H9 (cell line): ENCODE data around the gene KANSL1. TPM values are rescaled to one million over a fixed set of nuclear protein-coding genes. Genes with fewer than 3 reads are reported as not detected.

Experiments used
- DNase-seq: peaks from one replicate; pipeline ENCODE4 v3.0.0-alpha.2; 2017
- H2AFZ ChIP-seq: one replicate; pipeline ENCODE4 v1.6.1; 2013; ENCODE audit warnings: mild to moderate bottlenecking, low read length, control low read depth, moderate library complexity
- H2AK5ac ChIP-seq: 2 replicates; pipeline ENCODE4 v1.6.1; 2013; ENCODE audit warnings: low read length, control low read depth, mixed read lengths; ENCODE audit not compliant: insufficient read length
- H2BK120ac ChIP-seq: one replicate; pipeline ENCODE4 v1.6.1; 2013; ENCODE audit warnings: low read depth, mild to moderate bottlenecking, low read length, control low read depth, inconsistent platforms; ENCODE audit not compliant: poor library complexity, severe bottlenecking
- H2BK12ac ChIP-seq: 2 replicates; pipeline ENCODE4 v1.6.1; 2013; ENCODE audit warnings: low read length, control low read depth, mixed read lengths, low read depth; ENCODE audit not compliant: insufficient read length
- H2BK15ac ChIP-seq: 2 replicates; pipeline ENCODE4 v1.6.1; 2013; ENCODE audit warnings: low read depth, low read length, control low read depth
- H2BK20ac ChIP-seq: one replicate; pipeline ENCODE4 v1.6.1; 2013; ENCODE audit warnings: low read depth, mild to moderate bottlenecking, low read length, control low read depth, inconsistent platforms; ENCODE audit not compliant: poor library complexity, severe bottlenecking
- H2BK5ac ChIP-seq: 2 replicates; pipeline ENCODE4 v1.6.1; 2013; ENCODE audit warnings: low read length, control low read depth, mixed read lengths; ENCODE audit not compliant: insufficient read length
- H3K14ac ChIP-seq: 2 replicates; pipeline ENCODE4 v1.6.1; 2013; ENCODE audit warnings: low read length, control low read depth; ENCODE audit not compliant: insufficient read depth
- H3K18ac ChIP-seq: 2 replicates; pipeline ENCODE4 v1.6.1; 2013; ENCODE audit warnings: low read depth, mild to moderate bottlenecking, mixed read lengths, low read length, control low read depth; ENCODE audit not compliant: insufficient read length
- H3K23ac ChIP-seq: 2 replicates; pipeline ENCODE4 v1.6.1; 2013; ENCODE audit warnings: low read length, control low read depth, mixed read lengths, low read depth; ENCODE audit not compliant: insufficient read length
- H3K23me2 ChIP-seq: 2 replicates; pipeline ENCODE4 v1.6.1; 2013; ENCODE audit warnings: low read depth, mild to moderate bottlenecking, mixed read lengths, low read length, control low read depth; ENCODE audit not compliant: insufficient read length, poor library complexity, severe bottlenecking
- H3K27ac ChIP-seq: 2 replicates; pipeline ENCODE4 v1.5.1; 2013; ENCODE audit warnings: low read length, control low read depth, mixed read lengths, low read depth; ENCODE audit not compliant: insufficient read length
- H3K27me3 ChIP-seq: 2 replicates; pipeline ENCODE4 v1.6.1; 2013; ENCODE audit warnings: low read length, control low read depth, inconsistent platforms; ENCODE audit not compliant: insufficient read depth
- H3K4ac ChIP-seq: 2 replicates; pipeline ENCODE4 v1.6.1; 2013; ENCODE audit warnings: low read depth, mild to moderate bottlenecking, control low read depth, inconsistent platforms, low read length, moderate library complexity
- H3K4me1 ChIP-seq: 2 replicates; pipeline ENCODE4 v1.6.1; 2013; ENCODE audit warnings: low read length, control low read depth, inconsistent platforms; ENCODE audit not compliant: insufficient read depth
- H3K4me2 ChIP-seq: 2 replicates; pipeline ENCODE4 v1.6.1; 2013; ENCODE audit warnings: low read length, control low read depth, mixed read lengths; ENCODE audit not compliant: insufficient read length, insufficient read depth
- H3K56ac ChIP-seq: 2 replicates; pipeline ENCODE4 v1.6.1; 2013; ENCODE audit warnings: low read depth, mild to moderate bottlenecking, mixed read lengths, low read length, control low read depth; ENCODE audit not compliant: insufficient read length
- H3K79me1 ChIP-seq: 2 replicates; pipeline ENCODE4 v1.6.1; 2013; ENCODE audit warnings: low read depth, mild to moderate bottlenecking, moderate library complexity, low read length, control low read depth, inconsistent platforms; ENCODE audit not compliant: insufficient read depth, poor library complexity, severe bottlenecking
- H3K79me2 ChIP-seq: 2 replicates; pipeline ENCODE4 v1.6.1; 2013; ENCODE audit warnings: low read length, control low read depth, inconsistent platforms; ENCODE audit not compliant: insufficient read depth
- H3K9ac ChIP-seq: 2 replicates; pipeline ENCODE4 v1.6.1; 2013; ENCODE audit warnings: low read length, control low read depth, mixed read lengths; ENCODE audit not compliant: insufficient read length; ENCODE audit errors: extremely low read depth
- H3K9me3 ChIP-seq: one replicate; pipeline ENCODE4 v1.6.1; 2013; ENCODE audit warnings: low read depth, low read length, inconsistent platforms; ENCODE audit not compliant: control insufficient read depth
- H3T11ph ChIP-seq: one replicate; pipeline ENCODE4 v1.6.1; 2013; ENCODE audit warnings: mild to moderate bottlenecking, low read length, control low read depth, inconsistent platforms
- H4K20me1 ChIP-seq: one replicate; pipeline ENCODE4 v1.6.1; 2013; ENCODE audit not compliant: control insufficient read depth, insufficient read length, insufficient read depth
- H4K5ac ChIP-seq: 2 replicates; pipeline ENCODE4 v1.6.1; 2013; ENCODE audit warnings: low read depth, mild to moderate bottlenecking, mixed read lengths, low read length, control low read depth; ENCODE audit not compliant: insufficient read length
- H4K8ac ChIP-seq: replicated peaks from 2 replicates; pipeline ENCODE4 v1.6.1; 2013; ENCODE audit warnings: low read length, control low read depth, mixed read lengths, low read depth; ENCODE audit not compliant: insufficient read length
- H4K91ac ChIP-seq: 2 replicates; pipeline ENCODE4 v1.6.1; 2013; ENCODE audit warnings: low read depth, mild to moderate bottlenecking, moderate library complexity, mixed read lengths, low read length, control low read depth; ENCODE audit not compliant: insufficient read length
- H3K27ac Mint-ChIP-seq, 3 experiments: 2 replicates in 2 of 3; 3 replicates in 1 of 3; pipeline ENCODE4 v1.8.0; 2020 to 2021; ENCODE audit warnings: mixed read lengths in 3 of 3, mild to moderate bottlenecking in 1 of 3, moderate library complexity in 1 of 3
- H3K27me3 Mint-ChIP-seq: 2 replicates; pipeline ENCODE4 v1.8.0; 2021; ENCODE audit warnings: low read depth, mild to moderate bottlenecking, moderate library complexity, mixed read lengths
- H3K36me3 Mint-ChIP-seq, 3 experiments: 2 replicates in 2 of 3; 3 replicates in 1 of 3; pipeline ENCODE4 v1.8.0; 2020 to 2021; ENCODE audit warnings: low read depth in 3 of 3, mixed read lengths in 3 of 3; ENCODE audit not compliant: insufficient read depth in 1 of 3
- H3K4me1 Mint-ChIP-seq, 2 experiments: 2 replicates each; pipeline ENCODE4 v1.8.0; 2020; ENCODE audit warnings: mixed read lengths in 2 of 2
- H3K4me3 Mint-ChIP-seq, 2 experiments: 2 replicates in 1 of 2; 3 replicates in 1 of 2; pipeline ENCODE4 v1.8.0; 2020 to 2021; ENCODE audit warnings: mild to moderate bottlenecking in 2 of 2, mixed read lengths in 2 of 2, moderate library complexity in 1 of 2
- H3K9me3 Mint-ChIP-seq, 2 experiments: 2 replicates in 1 of 2; 3 replicates in 1 of 2; pipeline ENCODE4 v1.8.0; 2020; ENCODE audit warnings: mild to moderate bottlenecking in 2 of 2, mixed read lengths in 2 of 2, moderate library complexity in 1 of 2
- WGBS: extraction: QIAGEN DNeasy Blood & Tissue Kit; methylation state at CpG from one replicate; pipeline ENCODE4 v1.1.7; 2013; ENCODE audit warnings: missing lambda C conversion rate, low lambda C conversion rate, mixed read lengths; ENCODE audit not compliant: insufficient read length; ENCODE audit errors: extremely low coverage; 5-methylcytosine and 5-hydroxymethylcytosine counted together
- total RNA-seq: library from RNA; stranded (reverse); gene quantifications from 2 replicates; pipeline ENCODE4 v1.2.1, GENCODE V29; 2021
- TF ChIP-seq, protein P1 (sequence below): fragments of 200-600 bp; sonication (generic); conservative IDR thresholded peaks from 3 replicates; pipeline ENCODE4 v1.8.0; 2021; ENCODE audit warnings: antibody characterized with exemption, mild to moderate bottlenecking

KANSL1 gene
- total RNA-seq, 1 experiment from 2014 or later: 114 TPM

DNA sequence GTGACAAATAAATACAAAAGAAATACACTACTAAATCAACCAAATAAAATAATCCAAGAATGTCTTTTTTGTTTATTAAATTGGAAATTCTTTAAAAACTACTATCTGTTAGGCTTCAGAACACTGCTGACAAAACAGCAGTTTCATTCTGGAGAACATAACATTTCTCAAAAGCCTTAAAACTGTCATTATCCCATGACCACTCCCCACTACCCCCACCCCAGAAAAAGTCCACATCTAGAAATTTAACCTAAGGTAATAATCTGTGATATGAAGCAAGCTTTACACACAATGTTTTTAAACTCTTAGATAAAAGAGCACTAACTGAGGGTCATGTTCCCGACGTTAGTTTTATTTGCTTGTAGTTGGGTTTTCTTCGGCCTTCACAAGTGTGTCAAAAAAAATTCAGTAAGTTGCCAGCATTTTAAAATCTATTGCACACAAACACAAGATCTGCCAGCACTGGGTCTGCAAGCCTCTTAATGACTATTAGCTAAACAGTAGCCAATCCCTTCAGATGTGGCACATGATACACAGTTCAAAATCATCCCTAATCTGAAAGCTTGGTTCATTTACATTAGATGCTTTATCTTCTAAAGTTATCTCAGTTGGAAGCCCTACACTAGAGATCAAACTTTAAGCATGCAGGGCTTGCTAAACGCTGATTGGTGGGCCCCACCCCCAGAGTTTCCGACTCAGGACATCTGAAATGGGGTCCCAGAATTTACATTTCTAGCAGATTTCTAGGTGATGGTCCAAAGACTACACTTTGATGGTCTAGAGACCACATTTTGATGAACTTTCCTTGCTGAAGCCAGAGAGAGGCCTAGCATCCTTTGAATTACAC, 75.2 kb downstream of the KANSL1 start:
- Mint-ChIP-seq H3K4me1 (peaks cover 67 to 80% of the 10 kb centered on the region in 2 experiments), H3K36me3 (peaks cover 0 to 5% (median 0%) of the 10 kb centered on the region in 3 experiments; a peak in 2 of 7 replicates), H3K27ac (peak overlapping the region in 2 of 3 experiments; percentile 18 to 65; a peak in 3 of 7 replicates), H3K4me3 (no peak overlapping the region), H3K9me3 (no peaks in the 10 kb centered on the region), H3K27me3 (no peaks in the 10 kb centered on the region)
- WGBS: no CpG with 5 or more reads among the region's 5 CpGs
- Histone ChIP-seq H3K4me2 (no peak overlapping the region), H3K4ac (no peak overlapping the region), H3K23me2 (no peaks in the 10 kb centered on the region), H4K91ac (no peak overlapping the region), H3K14ac (no peak overlapping the region), H4K8ac (no peak overlapping the region), H3K79me2 (peaks cover 59% of the 10 kb centered on the region; the same call in 1 of the 2 replicates), H3K23ac (no peak overlapping the region), H3K79me1 (peaks cover 6% of the 10 kb centered on the region), H3K27ac (no peak overlapping the region), H2BK5ac (no peak overlapping the region), H3K27me3 (no peaks in the 10 kb centered on the region), H2AK5ac (no peak overlapping the region), H2AFZ (no peak overlapping the region), H3K18ac (no peak overlapping the region), H3K56ac (no peak overlapping the region), H3K9me3 (no peaks in the 10 kb centered on the region), H2BK15ac (no peak overlapping the region), H4K20me1 (no peaks in the 10 kb centered on the region), H3K9ac (no peak overlapping the region), H2BK120ac (no peak overlapping the region), H3K4me1 (peaks cover 2% of the 10 kb centered on the region; the same call in 1 of the 2 replicates), H2BK20ac (no peak overlapping the region), H2BK12ac (no peak overlapping the region), H4K5ac (no peak overlapping the region), H3T11ph (no peak overlapping the region)
- no peak for DNase-seq
- TF ChIP-seq, protein P1, sequence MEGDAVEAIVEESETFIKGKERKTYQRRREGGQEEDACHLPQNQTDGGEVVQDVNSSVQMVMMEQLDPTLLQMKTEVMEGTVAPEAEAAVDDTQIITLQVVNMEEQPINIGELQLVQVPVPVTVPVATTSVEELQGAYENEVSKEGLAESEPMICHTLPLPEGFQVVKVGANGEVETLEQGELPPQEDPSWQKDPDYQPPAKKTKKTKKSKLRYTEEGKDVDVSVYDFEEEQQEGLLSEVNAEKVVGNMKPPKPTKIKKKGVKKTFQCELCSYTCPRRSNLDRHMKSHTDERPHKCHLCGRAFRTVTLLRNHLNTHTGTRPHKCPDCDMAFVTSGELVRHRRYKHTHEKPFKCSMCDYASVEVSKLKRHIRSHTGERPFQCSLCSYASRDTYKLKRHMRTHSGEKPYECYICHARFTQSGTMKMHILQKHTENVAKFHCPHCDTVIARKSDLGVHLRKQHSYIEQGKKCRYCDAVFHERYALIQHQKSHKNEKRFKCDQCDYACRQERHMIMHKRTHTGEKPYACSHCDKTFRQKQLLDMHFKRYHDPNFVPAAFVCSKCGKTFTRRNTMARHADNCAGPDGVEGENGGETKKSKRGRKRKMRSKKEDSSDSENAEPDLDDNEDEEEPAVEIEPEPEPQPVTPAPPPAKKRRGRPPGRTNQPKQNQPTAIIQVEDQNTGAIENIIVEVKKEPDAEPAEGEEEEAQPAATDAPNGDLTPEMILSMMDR: no peak
